DMS 273 (cell line): Measurements from ENCODE around the gene SGK1.
"Not testable (repeated sequence)": the region's sequence is repeated elsewhere in the genome, so short reads cannot be mapped to it uniquely, and the experiment has no call there.

Source experiments
- DNase-seq: peaks from one replicate; lab custom pipeline; 2025; ENCODE audit not compliant: unreplicated experiment; lab: John Stamatoyannopoulos, UW

Gene SGK1

DNA sequence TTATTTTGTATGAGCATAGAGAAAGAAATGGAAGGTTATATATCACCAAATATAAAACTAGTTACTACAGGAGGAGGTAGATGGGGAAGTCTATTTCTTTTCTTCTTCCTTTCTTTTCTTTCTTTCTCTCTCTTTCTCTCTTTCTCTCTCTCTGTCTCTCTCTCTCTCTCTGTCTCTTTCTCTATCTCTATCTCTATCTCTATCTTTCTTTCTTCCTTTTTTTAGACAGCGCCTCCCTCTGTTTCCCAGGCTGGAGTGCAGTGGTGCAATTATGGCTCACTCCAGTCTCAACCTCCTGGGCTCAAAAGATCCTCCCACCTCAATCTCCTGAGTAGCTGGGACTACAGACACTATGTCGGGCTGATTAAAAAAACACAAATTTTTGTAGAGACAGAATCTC lies 10.2 kb upstream of the SGK1 start:
- no peak for DNase-seq

DNA sequence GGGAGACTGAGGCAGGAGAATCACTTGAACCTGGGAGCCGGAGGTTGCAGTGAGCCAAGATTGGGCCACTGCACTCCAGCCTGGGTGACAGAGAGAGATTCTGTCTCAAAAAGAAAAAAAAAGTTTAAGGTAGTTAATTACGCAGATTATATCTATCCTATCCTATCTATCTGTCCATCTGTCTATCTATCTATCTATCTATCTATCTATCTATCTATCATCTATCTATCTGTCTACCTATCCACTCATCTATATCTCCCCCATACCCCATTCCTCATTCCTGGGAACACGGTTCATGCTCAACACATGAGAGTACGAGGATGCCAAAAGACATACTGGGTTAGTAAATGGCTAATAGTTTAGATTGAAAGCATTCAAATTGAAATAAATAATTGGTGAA lies 8.3 kb upstream of the SGK1 start:
- not testable (repeated sequence) for DNase-seq

DNA sequence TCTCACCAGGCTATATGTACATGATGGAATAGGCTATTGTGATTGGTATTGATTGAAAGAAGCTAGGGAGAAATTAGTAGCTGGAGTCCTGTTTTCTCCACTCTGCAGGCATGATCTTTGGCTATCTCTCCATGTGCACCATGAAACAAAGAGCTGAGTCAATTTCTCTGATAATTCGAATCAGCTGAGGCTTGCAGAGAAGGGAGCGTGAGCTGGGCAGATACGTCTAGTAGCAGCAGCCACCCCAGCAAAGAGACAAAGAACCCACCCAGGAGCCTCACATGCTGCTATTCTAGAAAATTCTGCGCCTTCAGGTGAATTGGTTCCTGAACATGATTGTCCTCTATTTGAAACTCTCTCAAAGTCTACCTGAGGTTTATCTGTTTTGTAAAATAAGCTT lies 6.9 kb upstream of the SGK1 start:
- no peak for DNase-seq

DNA sequence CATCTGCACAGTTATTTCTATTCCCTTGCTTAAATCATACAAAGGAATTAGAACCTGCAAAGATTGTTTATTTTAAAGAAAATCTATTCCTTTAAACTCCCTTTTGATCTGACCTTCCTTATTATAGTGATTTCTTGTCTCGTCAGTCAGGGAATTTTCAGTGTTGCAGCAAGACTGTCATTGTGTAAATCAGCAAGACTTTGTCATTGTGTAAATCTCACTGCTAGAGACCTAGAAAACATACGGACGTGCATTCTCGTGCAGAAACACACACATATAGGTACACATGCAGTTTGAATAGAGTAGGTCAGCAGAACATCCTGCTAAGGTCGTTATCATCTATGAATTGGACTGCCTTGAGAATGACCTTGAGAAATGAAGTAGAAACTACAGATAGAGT lies 6.2 kb upstream of the SGK1 start:
- no peak for DNase-seq

DNA sequence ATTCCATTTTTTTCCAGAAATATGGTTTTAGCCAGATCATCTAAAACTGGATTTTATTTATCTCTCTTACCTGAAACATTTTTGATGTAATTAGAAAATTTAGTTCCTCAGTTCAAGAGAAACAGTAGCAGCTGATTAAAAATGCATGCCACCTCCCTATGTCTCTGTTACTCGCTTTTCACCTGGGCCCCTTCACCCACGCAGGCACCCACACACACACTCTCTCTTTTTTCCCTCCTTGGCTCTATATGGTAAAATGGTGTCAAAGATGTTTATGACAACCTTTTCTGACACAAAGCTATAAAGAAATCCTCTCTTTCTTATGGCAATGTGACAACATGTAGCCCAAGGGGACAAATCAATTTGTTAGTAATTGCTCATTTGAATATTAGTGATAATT lies 5.8 kb upstream of the SGK1 start:
- no peak for DNase-seq

DNA sequence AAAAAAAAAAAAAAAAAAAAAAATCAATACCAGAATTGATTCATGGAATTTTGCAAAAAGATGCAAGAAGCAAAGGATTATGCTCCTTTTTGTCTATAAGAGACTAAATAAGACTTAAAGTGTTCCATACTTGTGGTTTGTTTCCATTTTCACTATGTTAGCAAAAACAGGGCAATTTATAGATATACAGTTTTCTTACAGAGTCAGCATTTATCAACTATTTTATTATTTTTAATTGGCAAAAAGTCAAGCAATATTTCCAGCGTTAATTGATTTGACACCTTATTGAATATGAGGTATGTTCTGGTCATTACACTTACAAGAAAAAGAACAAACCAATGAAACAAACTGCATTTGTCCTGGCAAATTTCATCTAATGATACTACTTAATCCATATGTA lies 5.4 kb upstream of the SGK1 start:
- no peak for DNase-seq

DNA sequence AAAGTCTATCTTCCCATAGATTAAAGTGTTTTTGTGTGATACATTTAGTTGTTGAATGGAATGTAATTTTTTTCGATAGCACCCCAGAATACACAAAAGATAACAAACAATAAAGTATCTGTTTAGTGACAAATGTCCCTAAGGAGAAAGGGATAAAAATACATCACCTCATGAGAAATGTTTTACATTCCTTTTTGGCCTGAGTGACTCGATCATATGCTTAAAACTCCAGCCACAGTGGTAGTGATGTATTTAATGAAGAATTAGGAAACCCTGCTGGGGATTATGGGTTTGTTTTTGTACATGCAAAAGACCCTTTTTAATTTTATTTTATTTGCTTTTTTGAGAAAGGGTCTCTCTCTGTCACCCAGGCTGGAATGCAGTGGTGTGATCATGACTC lies 4.3 kb upstream of the SGK1 start:
- DNase-seq, result no peak

DNA sequence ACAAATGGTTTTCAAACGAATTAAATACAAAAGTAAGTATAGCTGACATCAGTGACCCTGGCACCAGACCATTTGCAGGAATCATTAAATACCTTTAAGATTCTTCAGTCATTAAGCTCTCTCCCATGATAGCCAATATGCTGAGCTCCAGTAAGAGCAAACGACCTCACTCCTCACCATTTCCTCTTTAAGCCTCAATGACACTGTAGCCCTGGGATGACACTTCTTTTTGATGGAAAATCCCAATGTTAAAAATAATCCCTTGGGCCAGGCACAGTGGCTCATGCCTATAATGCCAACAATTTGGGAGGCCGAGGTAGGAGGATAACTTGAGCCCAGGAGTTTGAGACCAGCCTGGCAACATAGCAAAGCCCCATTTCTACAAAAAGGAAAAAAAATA lies 3.3 kb upstream of the SGK1 start:
- no peak for DNase-seq

DNA sequence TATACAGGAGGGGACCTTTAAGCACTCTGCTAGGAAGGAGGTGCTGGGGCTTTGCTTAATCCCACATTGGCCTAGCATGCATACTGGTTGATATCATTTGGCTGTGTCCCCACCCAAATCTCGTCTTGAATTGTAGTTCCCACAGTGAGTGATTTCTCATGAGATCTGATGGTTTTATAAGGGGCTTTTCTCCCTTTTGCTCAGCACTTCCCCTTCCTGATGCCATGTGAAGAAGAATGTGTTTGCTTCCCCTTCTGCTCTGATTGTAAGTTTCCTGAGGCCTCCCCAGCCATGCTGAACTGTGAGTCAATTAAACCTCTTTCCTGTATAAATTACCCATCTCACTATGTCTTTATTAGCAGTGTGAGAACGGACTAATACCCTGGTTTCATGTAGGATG lies 1.8 kb upstream of the SGK1 start:
- DNase-seq, result not testable (repeated sequence)

DNA sequence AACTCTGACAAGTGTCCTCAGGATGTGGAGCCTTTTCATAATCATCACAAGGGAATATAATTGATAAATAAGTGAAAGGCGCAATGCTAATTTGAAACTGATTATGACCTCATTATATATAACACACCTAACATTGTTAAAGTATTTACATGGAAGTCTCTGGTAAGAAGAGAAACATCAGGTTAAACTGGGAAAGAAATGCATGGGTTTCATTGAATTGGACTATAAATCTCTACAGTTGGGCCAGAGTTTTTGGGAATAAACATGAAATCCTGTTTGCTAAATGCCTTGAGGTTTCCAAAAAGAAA lies 1.0 kb upstream of the SGK1 start:
- no peak for DNase-seq

DNA sequence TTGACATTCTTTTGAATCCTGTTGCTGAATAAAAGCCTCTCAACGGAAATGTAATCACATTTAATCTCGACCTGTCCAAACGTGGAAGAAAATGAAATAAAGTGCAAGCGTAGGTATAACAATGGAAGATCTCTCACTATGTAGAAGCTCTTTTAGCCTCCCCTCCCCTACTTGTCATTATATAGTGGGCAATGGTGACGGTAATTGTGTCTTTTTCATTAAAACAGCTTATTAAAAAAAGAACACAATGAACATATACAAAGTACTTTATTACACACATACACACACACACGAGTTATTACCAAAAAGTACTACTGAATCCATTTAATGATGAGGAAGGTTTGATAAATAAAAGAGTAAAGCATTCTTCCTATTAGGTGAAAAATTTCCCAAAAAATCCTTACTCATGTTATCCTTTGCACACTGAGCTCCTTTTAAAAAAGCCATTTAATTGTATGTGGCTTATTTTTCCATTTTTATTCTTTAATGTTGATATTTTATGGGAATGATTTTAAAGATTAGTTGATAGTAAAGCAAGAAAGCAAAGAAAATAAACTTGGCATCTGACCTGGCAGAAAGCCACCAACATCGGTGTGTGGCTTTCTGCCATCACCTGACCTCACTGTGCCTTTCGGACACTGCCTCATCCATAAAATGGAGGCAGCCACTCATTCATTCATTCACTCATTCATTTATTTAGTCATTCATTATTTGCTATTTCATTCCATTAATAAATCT lies 493 bp upstream of the SGK1 start:
- DNase-seq, result no peak

DNA sequence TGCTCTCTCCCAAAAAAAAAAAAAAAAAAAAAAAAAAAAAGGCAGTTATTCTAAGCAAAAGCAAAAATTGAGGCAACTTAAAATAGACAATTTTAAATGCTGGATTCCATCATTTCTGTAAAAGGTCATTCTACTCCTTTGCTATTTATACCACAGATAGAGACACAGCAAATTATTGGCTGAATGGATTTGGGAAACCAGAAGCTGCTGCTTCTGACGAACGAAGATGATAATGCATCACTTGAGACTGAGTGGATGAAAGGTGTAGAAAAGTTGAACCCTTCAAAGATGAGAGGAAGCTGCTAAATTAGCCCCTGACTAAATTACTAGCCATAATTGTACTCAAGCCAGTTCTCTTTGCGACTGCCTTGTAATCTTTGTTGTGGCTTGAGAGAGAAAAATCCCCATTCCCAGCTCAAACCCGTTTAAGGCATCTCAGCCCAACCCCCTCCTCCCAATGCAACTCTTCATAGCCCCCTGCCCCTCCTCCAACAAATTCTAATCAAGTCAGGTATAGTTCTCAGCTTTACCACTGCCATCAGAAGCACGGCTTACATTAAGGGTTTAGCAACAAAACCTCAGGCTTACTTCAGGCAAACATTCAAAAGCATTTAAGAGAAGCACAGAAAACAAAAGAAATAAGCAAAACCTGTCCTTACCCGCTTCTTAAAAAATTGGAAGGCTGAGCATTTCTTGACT lies 1.0 kb downstream of the SGK1 start:
- no peak for DNase-seq

DNA sequence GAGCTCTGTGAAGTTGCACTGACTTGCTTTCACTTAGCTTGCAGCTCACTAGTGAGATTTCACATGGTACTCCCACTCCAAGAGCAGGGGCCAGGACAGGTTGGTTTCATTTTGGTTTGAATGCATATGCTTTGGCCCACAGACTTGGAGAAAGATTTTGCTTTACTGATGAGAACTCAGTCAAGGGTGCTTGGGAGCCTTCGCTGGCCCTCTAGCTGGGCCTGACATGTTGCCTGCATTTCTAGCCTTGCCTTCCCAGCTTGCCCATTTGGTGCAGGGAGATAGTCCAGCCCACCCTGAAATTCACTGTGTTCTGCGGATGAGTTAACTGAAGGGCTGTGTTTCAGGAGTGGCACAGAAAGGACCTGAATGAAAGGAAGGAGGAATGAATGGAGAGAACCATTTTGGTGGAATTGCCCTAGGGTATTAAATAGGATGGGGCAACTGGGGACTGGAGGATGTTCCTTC lies 1.9 kb downstream of the SGK1 start:
- DNase-seq, result no peak

DNA sequence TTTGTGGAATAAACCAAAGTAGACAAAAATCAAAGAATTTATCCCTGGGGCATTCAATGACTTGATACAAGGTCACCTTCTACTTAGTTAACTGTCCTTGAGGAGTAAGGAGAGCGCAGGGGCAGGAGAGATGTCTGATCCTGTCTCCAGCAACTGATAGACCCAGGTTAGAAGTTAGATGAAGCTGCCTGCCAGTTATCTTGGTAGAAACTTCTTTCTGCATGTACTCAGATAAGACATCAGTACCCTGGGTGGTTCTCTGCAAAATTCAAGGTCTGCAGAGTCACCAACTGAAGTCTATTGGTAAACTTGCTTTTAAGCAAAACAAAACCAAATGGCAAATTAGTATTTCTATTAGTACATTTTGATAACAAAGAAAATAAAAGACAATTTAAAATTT lies 2.7 kb downstream of the SGK1 start:
- DNase-seq, result no peak

DNA sequence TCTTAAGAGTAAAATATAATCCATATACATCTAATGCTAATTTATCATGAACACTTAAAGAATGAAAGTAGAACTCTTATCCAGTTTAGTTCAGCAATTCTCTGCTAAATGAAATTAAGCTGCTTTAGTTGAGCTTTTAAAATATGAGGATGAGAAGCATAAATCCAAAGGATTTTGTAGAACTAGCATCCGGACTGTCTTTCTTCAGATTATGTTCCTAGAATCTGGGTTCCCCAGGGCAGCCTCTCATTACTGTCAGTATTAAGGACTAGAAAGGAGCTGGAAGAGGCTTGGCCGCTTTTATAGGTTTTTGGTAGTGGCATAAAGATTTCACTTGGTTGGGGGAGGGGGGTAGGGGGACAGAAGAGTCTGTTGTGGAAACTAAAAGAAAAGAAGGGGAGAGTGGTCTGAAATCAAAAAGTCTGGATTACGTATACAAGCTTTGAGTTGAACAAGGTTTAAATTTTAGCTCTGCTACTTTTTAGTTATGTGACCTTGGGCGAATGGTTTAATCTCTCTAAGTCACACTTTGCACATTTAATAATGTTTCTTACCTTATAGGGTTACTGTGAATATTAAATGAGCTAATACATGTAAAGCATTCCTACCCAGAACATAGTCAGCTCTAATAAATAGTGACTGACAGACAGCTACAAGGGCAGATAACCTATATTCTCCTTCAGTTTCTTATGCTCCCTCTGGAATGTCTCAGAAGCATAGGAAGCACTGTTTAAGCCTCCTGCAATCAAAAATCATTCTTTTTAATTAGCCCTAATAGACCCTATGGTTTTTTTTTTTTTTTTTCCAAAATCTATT lies 3.7 kb downstream of the SGK1 start:
- DNase-seq, result no peak

DNA sequence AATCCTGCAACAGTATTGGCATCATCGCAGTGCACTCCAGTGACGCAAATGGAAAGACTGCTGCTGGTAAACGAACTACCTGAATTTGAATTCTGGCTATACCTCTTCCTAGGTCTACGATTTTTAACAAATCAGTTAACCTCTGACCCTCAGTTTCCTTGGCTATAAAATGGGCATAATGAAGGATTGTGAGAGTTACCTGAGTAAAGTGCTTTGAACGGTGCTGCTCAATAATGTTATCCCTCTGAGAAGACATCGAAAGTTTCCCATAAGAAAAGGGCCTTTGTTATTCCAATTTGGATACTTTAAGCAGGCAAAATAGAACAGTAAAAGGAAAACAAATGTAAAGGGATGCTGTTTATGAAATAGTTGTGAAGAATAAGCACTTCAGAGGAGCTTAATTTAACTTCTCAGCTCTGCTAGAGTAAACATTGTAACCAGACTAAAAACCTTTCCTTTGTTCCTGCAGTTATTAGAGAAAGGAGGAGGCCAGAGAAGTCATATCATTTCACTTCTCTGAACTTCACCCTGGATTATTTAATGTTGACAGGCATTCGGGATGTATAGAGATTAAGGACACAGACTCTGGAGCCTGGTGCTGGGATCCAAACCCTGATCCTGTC lies 5.8 kb downstream of the SGK1 start:
- DNase-seq, result no peak

DNA sequence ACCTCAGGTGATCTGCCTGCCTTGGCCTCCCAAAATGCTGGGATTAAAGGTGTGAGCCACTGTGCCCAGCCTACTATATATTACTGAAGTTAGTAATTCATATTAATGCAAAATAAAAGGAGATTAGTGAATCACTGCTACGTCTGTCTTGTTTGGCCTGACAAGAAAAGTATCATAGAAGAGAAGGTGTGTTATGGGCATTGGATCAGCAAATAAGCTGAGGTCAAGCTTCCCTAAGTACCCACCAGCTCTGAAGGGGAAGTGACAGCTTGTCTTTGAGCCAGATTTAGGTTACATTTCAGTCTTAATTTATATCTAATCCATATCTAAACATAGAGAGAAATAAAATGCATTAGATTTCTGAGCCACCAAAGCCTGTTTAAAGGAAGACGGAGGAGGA lies 7.1 kb downstream of the SGK1 start:
- no peak for DNase-seq

DNA sequence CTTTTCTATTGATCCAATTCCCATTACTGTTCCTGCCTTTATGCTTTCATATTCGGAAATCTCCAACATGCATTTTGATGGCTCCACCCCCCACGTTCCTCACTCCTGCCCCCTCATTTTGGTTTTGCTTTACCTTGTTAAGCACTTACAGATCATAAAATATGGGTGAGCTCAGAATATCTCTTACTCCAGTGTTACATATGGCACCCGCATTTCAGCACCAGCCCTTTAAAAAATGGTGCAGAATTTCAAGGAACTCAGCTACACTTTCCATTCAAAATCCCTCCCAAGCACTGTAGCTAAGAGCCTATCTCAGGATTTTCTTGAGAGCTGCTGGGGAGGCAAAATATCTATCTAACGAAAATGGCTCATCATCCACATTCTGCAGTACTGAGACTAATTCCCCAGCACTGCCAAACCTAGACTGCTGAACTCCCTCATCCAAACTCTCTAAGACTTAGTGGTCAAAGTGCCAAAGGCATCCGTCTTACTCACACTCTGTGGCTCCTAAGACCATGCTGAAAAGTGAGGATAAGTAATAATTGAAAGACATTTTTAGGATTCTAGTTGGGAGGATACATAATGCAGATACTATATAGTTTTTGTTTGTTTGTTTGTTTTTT lies 7.8 kb downstream of the SGK1 start:
- no peak for DNase-seq

DNA sequence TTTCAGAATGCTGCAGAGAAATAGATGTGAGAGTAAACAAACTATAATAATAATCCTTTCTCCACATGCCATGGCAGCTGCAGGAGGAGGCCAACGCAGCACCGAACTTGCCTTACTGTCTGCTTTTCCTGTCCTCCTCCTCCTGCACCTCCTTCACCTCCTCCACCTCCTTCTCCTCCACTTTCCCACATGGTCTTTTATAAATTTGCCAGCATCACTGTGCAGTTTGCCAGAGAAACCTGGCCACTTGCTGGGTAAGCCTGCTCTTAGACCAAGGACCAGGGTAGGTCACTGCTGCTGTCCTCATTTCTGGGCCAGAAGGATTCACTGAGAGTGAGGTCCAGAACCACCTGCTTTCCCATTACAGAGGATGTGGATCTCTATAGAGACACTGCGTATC lies 8.7 kb downstream of the SGK1 start:
- DNase-seq, result no peak

DNA sequence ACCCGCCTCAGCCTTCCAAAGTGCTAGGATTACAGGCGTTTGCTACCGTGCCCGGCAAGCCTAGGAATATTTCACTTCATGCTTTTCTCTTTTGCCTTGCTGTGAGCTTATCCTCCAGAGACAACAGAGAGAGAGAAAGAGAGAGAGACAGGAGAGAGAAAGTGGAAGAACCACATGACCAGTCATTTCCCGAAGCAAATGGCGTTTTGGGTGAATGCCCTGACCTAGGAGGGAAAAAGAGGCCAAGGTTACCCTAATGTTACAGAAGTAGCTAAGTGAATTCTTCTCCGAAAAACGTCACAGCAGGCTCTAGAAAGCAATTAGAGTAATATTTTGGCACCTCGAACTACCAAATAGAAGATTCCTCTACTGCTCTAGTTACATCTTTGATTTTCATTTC lies 9.1 kb downstream of the SGK1 start:
- no peak for DNase-seq

DNA sequence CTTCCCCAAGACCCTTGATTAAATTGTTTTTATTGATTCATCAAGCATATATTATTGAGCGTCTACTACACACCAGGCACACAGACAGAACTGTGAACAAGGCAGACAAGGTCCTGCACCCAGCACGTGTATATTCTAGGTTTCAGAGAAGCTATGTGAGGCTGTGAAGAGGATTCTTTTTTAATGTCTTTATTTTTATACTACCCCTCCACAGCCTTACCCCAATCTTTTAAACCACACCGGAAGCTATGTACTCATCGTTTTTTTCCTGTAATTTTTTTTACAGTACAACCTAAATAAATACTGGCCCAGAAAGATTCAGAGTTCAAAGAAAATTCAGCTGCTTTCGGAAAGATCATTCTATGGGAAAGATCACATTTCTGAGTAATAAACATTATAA lies 10.0 kb downstream of the SGK1 start:
- no peak for DNase-seq
